Measurements from ENCODE around the gene CARTPT.

DNA sequence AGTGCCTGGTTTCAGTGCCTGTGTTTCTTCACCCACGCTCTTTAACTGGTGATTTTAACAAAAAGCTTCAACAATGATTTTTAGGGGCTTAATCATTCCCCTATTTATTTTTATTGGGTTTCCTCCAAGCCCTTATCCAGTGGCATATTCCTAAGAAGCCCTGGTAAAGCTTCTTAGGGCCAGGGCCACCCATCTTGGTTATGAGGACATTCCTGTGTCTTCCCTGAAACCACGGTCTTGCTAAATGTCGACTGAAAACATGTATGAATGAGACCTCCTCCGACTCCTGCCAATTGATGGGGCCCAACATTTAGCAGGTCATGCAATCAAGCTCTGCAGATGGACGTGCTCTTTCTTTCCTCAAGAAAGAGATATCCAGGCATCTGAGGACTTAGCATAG is 13.7 kb upstream of the CARTPT start:
- TF ChIP-seq, protein P1, sequence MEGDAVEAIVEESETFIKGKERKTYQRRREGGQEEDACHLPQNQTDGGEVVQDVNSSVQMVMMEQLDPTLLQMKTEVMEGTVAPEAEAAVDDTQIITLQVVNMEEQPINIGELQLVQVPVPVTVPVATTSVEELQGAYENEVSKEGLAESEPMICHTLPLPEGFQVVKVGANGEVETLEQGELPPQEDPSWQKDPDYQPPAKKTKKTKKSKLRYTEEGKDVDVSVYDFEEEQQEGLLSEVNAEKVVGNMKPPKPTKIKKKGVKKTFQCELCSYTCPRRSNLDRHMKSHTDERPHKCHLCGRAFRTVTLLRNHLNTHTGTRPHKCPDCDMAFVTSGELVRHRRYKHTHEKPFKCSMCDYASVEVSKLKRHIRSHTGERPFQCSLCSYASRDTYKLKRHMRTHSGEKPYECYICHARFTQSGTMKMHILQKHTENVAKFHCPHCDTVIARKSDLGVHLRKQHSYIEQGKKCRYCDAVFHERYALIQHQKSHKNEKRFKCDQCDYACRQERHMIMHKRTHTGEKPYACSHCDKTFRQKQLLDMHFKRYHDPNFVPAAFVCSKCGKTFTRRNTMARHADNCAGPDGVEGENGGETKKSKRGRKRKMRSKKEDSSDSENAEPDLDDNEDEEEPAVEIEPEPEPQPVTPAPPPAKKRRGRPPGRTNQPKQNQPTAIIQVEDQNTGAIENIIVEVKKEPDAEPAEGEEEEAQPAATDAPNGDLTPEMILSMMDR (IDR thresholded peaks at IDR 0.05 in 2 of 3, conservative IDR thresholded peaks at IDR 0.05 in 1 of 3; ENCODE audit: borderline replicate concordance in 1 of 3, insufficient read depth in 1 of 3, low read depth in 2 of 3, low read length in 2 of 3): no peak
- no peak for TF ChIP-seq EZH2 (IDR thresholded peaks at IDR 0.05)
- TF ChIP-seq POLR2A (IDR thresholded peaks at IDR 0.05; ENCODE audit: borderline replicate concordance, extremely low read depth, insufficient read depth, insufficient read length): no peak
- no peak for TF ChIP-seq SRF (IDR thresholded peaks at IDR 0.05; ENCODE audit: low read depth)
- TF ChIP-seq, protein P2, sequence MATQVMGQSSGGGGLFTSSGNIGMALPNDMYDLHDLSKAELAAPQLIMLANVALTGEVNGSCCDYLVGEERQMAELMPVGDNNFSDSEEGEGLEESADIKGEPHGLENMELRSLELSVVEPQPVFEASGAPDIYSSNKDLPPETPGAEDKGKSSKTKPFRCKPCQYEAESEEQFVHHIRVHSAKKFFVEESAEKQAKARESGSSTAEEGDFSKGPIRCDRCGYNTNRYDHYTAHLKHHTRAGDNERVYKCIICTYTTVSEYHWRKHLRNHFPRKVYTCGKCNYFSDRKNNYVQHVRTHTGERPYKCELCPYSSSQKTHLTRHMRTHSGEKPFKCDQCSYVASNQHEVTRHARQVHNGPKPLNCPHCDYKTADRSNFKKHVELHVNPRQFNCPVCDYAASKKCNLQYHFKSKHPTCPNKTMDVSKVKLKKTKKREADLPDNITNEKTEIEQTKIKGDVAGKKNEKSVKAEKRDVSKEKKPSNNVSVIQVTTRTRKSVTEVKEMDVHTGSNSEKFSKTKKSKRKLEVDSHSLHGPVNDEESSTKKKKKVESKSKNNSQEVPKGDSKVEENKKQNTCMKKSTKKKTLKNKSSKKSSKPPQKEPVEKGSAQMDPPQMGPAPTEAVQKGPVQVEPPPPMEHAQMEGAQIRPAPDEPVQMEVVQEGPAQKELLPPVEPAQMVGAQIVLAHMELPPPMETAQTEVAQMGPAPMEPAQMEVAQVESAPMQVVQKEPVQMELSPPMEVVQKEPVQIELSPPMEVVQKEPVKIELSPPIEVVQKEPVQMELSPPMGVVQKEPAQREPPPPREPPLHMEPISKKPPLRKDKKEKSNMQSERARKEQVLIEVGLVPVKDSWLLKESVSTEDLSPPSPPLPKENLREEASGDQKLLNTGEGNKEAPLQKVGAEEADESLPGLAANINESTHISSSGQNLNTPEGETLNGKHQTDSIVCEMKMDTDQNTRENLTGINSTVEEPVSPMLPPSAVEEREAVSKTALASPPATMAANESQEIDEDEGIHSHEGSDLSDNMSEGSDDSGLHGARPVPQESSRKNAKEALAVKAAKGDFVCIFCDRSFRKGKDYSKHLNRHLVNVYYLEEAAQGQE (IDR thresholded peaks at IDR 0.05; ENCODE audit: low read depth): no peak
- TF ChIP-seq ZFX (IDR thresholded peaks at IDR 0.05): no peak
- TF ChIP-seq POLR2AphosphoS5 (IDR thresholded peaks at IDR 0.05; ENCODE audit: low read depth, low read length): no peak
- TF ChIP-seq, protein P3, sequence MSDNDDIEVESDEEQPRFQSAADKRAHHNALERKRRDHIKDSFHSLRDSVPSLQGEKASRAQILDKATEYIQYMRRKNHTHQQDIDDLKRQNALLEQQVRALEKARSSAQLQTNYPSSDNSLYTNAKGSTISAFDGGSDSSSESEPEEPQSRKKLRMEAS (IDR thresholded peaks at IDR 0.05): no peak
- TF ChIP-seq RAD21 (IDR thresholded peaks at IDR 0.05; ENCODE audit: low read depth): no peak

All from HCT116 (cell line).